Activated CD8-positive, alpha-beta T cell treated with anti-CD3 and anti-CD28 coated beads for 36 hours (primary cell): ENCODE data around the gene KIF13A. TPM values are rescaled to one million over a fixed set of nuclear protein-coding genes. Genes with fewer than 3 reads are reported as not detected.
A peak's percentile ranks its signal among the peaks of the same experiment; 100 is the strongest.

Experiments
- ATAC-seq: fragments of 200-7000 bp; cut with Tn5 transposase; one replicate; pipeline ENCODE4 v1.10.0; 2021; ENCODE audit warnings: mild to moderate bottlenecking, moderate library complexity
- CTCF ChIA-PET: fragments of 350-600 bp; sonication (Branson Sonifier 250); formaldehyde crosslinking; loops from one replicate; lab custom pipeline; 2021; ENCODE audit warnings: antibody characterized with exemption; lab: Charles Lee
- POLR2A ChIA-PET: fragments of 350-600 bp; sonication (Branson Sonifier 250); formaldehyde crosslinking; loops from one replicate; lab custom pipeline; 2021; ENCODE audit warnings: antibody characterized with exemption; lab: Charles Lee
- DNase-seq: peaks from one replicate; pipeline ENCODE4 v3.0.0-alpha.2; 2020
- H3K27ac Mint-ChIP-seq: one replicate; pipeline ENCODE4 v1.8.0; 2021; ENCODE audit warnings: mild to moderate bottlenecking, mixed read lengths
- H3K27me3 Mint-ChIP-seq: one replicate; pipeline ENCODE4 v1.8.0; 2021; ENCODE audit warnings: mixed read lengths
- H3K36me3 Mint-ChIP-seq: one replicate; pipeline ENCODE4 v1.8.0; 2021; ENCODE audit warnings: low read depth, mixed read lengths
- H3K4me1 Mint-ChIP-seq: one replicate; pipeline ENCODE4 v1.8.0; 2021; ENCODE audit warnings: low read depth, mixed read lengths
- H3K4me3 Mint-ChIP-seq: one replicate; pipeline ENCODE4 v1.8.0; 2021; ENCODE audit warnings: mild to moderate bottlenecking, moderate library complexity, mixed read lengths
- H3K9me3 Mint-ChIP-seq: one replicate; pipeline ENCODE4 v1.8.0; 2021; ENCODE audit warnings: mixed read lengths
- CTCF ChIP-seq: fragments of 200-600 bp; IDR thresholded peaks from one replicate; pipeline ENCODE4 v1.8.0; 2022; ENCODE audit warnings: antibody characterized with exemption, mild to moderate bottlenecking
- intact Hi-C: fragments of 100-400 bp; cut with micrococcal nuclease; formaldehyde crosslinking; loops from one replicate; pipeline ENCODE4 v1.10.0; 2022
- total RNA-seq, 2 experiments: library from RNA; stranded (reverse); gene quantifications; one replicate each; pipeline ENCODE4 v1.2.3, GENCODE V29; 2021

The KIF13A gene
- total RNA-seq, 2 experiments from 2014 or later, result not detected

GRCh38 chr6:17988422-17988944 lies 1.0 kb upstream of the KIF13A start:
- intact Hi-C loops, result loop anchor here (5.0 kb wide), 1 partner anchor 129 kb away; no protein-coding TSS in a partner anchor
- POLR2A ChIA-PET, result no interaction called here
- TF ChIP-seq CTCF, result no peak
- ATAC-seq (no peak), DNase-seq (no peak)
- H3K36me3 Mint-ChIP-seq, result no peaks in the 10 kb centered on the region
- H3K4me3 Mint-ChIP-seq, result peak overlapping the region; percentile 71
- no peak overlapping the region for H3K27ac Mint-ChIP-seq
- H3K9me3 Mint-ChIP-seq, result no peaks in the 10 kb centered on the region
- peaks cover 13% of the 10 kb centered on the region for H3K4me1 Mint-ChIP-seq
- CTCF ChIA-PET, result interaction anchor here (1.0 kb wide), 1 partner anchor 134 kb away, joined by 3 read pairs; the partner anchor contains the start of gene NHLRC1
- H3K27me3 Mint-ChIP-seq, result peaks cover 73% of the 10 kb centered on the region

GRCh38 chr6:17987697-17988421 lies 424 bp upstream of the KIF13A start:
- TF ChIP-seq CTCF, result no peak
- POLR2A ChIA-PET, result no interaction called here
- Mint-ChIP-seq H3K4me3 (peak overlapping the region; percentile 71), H3K27me3 (peaks cover 71% of the 10 kb centered on the region), H3K4me1 (peaks cover 13% of the 10 kb centered on the region), H3K9me3 (no peaks in the 10 kb centered on the region), H3K27ac (no peak overlapping the region), H3K36me3 (no peaks in the 10 kb centered on the region)
- intact Hi-C loops, result loop anchor here (5.0 kb wide), 1 partner anchor 129 kb away; no protein-coding TSS in a partner anchor
- ATAC-seq (peak; percentile 71), DNase-seq (peak; percentile 66)
- CTCF ChIA-PET, result interaction anchor here (1.0 kb wide), 1 partner anchor 134 kb away, joined by 3 read pairs; the partner anchor contains the start of gene NHLRC1

GRCh38 chr6:17986656-17987446 lies 584 bp downstream of the KIF13A start:
- no peaks in the 10 kb centered on the region for H3K9me3 Mint-ChIP-seq
- peak overlapping the region; percentile 56 for H3K4me3 Mint-ChIP-seq
- intact Hi-C loops, result loop anchor here (5.0 kb wide), 1 partner anchor 130 kb away; no protein-coding TSS in a partner anchor
- ATAC-seq, result no peak
- peak; percentile 13 for DNase-seq
- H3K27me3 Mint-ChIP-seq, result peaks cover 68% of the 10 kb centered on the region
- H3K36me3 Mint-ChIP-seq, result no peaks in the 10 kb centered on the region
- CTCF ChIA-PET, result no interaction called here
- H3K27ac Mint-ChIP-seq, result no peak overlapping the region
- H3K4me1 Mint-ChIP-seq, result peaks cover 13% of the 10 kb centered on the region
- POLR2A ChIA-PET, result no interaction called here
- TF ChIP-seq CTCF, result no peak

GRCh38 chr6:17985934-17986655 lies 1.3 kb downstream of the KIF13A start:
- CTCF ChIA-PET, result interaction anchor here (0.8 kb wide), 1 partner anchor 182 kb away, joined by 3 read pairs; no protein-coding TSS in a partner anchor
- ATAC-seq (no peak), DNase-seq (no peak)
- POLR2A ChIA-PET, result no interaction called here
- intact Hi-C loops, result loop anchor here (5.0 kb wide), 1 partner anchor 131 kb away; no protein-coding TSS in a partner anchor
- Mint-ChIP-seq H3K27me3 (peaks cover 62% of the 10 kb centered on the region), H3K9me3 (no peaks in the 10 kb centered on the region), H3K4me3 (peak overlapping the region; percentile 9), H3K4me1 (peaks cover 13% of the 10 kb centered on the region), H3K27ac (no peak overlapping the region), H3K36me3 (no peaks in the 10 kb centered on the region)
- no peak for TF ChIP-seq CTCF
